BJ (cell line): ENCODE data around the gene MUC6. TPM values are rescaled to one million over a fixed set of nuclear protein-coding genes. Genes with fewer than 3 reads are reported as not detected.

Experiments
- CTCF ChIA-PET: fragments of 350-600 bp; formaldehyde crosslinking; extraction: SDS; loops from one replicate; lab custom pipeline; 2021; ENCODE audit warnings: antibody characterized with exemption, inconsistent platforms; lab: Yijun Ruan, JAX
- POLR2A ChIA-PET: fragments of 300-600 bp; sonication (Branson Sonifier 250); formaldehyde crosslinking; extraction: SDS; loops from one replicate; lab custom pipeline; 2021; ENCODE audit warnings: antibody characterized with exemption; lab: Charles Lee
- DNase-seq: peaks from one replicate; pipeline ENCODE4 v3.0.0-alpha.2; 2011; ENCODE audit warnings: low read depth
- H3K27me3 ChIP-seq: 2 replicates; pipeline ENCODE4 v1.6.0; 2011; ENCODE audit warnings: low read length; ENCODE audit not compliant: control insufficient read depth, insufficient read depth
- H3K36me3 ChIP-seq: 2 replicates; pipeline ENCODE4 v1.5.1; 2011; ENCODE audit warnings: low read length; ENCODE audit not compliant: control insufficient read depth, insufficient read depth
- H3K4me3 ChIP-seq: 2 replicates; pipeline ENCODE4 v1.5.1; 2011; ENCODE audit warnings: low read depth, mild to moderate bottlenecking, control low read depth, low read length
- polyA plus RNA-seq: library from polyadenylated mRNA; depleted of rRNA; stranded (reverse); fragments of >200 nt; gene quantifications from 2 replicates; pipeline ENCODE4 v1.2.3, GENCODE V29; 2011
- TF ChIP-seq, protein P1 (sequence below): IDR thresholded peaks from 2 replicates; pipeline ENCODE4 v1.5.1; 2011; ENCODE audit warnings: low read depth, mild to moderate bottlenecking, control low read depth, inconsistent platforms, low read length, moderate library complexity; ENCODE audit not compliant: insufficient read depth

MUC6 gene
- polyA plus RNA-seq, 1 experiment = not detected

DNA sequence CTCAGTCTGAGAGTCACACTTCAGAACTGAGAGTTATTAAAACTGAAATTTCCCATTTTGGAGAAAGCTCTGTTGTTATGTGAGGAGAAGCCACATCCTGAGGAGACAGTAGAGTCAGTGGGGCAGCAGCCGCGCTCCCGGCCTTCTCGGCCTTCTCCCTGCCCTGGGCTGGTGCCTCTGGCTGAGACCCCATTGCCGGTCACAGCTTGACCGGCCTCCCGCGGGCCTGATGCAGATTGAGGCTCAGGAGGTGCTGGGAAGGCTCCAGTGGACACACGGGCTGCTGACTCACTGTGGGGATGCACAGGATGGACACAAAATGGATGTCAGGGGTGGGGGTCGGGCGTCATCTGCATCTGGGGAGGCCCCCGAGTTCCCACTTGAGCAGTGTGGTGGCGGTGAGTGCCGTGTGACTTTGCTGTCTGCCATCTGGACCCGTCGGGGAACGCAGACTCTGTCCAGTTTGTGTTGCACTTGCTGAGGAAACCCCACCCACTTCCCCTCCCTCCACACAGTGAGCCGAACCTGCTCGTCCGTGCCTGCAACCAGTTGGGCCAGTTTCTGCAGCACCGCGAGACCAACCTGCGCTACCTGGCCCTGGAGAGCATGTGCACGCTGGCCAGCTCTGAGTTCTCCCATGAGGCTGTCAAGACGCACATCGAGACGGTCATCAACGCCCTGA lies 50.1 kb downstream of the MUC6 start:
- TF ChIP-seq, protein P1, sequence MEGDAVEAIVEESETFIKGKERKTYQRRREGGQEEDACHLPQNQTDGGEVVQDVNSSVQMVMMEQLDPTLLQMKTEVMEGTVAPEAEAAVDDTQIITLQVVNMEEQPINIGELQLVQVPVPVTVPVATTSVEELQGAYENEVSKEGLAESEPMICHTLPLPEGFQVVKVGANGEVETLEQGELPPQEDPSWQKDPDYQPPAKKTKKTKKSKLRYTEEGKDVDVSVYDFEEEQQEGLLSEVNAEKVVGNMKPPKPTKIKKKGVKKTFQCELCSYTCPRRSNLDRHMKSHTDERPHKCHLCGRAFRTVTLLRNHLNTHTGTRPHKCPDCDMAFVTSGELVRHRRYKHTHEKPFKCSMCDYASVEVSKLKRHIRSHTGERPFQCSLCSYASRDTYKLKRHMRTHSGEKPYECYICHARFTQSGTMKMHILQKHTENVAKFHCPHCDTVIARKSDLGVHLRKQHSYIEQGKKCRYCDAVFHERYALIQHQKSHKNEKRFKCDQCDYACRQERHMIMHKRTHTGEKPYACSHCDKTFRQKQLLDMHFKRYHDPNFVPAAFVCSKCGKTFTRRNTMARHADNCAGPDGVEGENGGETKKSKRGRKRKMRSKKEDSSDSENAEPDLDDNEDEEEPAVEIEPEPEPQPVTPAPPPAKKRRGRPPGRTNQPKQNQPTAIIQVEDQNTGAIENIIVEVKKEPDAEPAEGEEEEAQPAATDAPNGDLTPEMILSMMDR = no peak
- Histone ChIP-seq H3K4me3 (no peak overlapping the region), H3K36me3 (peaks cover 59% of the 10 kb centered on the region), H3K27me3 (no peaks in the 10 kb centered on the region)
- CTCF ChIA-PET = interaction anchor here (1.2 kb wide), 1 partner anchor 21 kb away, joined by 5 read pairs; no protein-coding TSS in a partner anchor
- POLR2A ChIA-PET = no interaction called here
- no peak for DNase-seq

DNA sequence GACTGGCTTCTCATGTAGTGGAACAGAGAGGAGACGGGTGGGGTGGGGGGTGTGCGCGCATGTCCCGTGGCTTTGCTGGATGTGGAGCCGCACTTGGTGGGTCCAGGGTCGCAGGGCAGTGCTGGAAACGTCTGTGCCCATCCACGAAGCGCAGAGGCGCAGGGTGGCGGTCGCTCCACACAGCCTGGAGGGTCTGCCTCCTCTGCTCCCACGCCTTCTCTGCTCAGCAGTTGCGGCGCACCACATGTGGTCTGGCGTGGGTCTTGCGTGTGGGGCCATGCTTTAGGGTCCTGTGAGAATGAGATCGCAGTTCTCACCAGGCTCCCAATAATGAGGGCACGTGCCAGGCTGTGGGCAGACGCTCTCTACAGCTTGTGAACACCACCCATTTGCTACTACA lies 50.7 kb downstream of the MUC6 start:
- H3K36me3 ChIP-seq = peaks cover 59% of the 10 kb centered on the region
- no peak overlapping the region for H3K4me3 ChIP-seq
- CTCF ChIA-PET = interaction anchor here (1.2 kb wide), 1 partner anchor 21 kb away, joined by 5 read pairs; no protein-coding TSS in a partner anchor
- POLR2A ChIA-PET = no interaction called here
- DNase-seq = no peak
- TF ChIP-seq, protein P1 = no peak
- H3K27me3 ChIP-seq = no peaks in the 10 kb centered on the region

DNA sequence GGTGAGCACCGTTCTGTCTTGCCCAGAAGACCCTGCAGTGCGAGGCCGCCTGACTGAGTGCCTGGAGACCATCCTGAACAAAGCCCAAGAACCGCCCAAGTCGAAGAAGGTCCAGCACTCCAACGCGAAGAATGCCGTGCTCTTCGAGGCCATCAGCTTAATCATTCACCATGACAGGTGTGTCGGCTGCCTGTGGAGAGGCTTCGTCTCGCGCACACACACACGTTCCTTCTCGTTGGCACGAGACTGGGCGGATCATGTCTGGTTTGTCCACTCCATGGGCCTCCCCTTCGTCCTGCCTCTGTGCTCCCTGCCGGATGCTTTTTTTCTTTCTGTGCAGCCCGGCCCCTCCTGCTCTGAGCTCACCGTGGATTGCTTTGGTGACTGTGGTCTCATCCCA lies 51.1 kb downstream of the MUC6 start:
- no peak for DNase-seq
- ChIA-PET POLR2A (no interaction called here), CTCF (interaction anchor here (1.2 kb wide), 1 partner anchor 22 kb away, joined by 5 read pairs; no protein-coding TSS in a partner anchor)
- Histone ChIP-seq H3K4me3 (no peak overlapping the region), H3K27me3 (no peaks in the 10 kb centered on the region), H3K36me3 (peaks cover 62% of the 10 kb centered on the region)
- TF ChIP-seq, protein P1 = no peak

DNA sequence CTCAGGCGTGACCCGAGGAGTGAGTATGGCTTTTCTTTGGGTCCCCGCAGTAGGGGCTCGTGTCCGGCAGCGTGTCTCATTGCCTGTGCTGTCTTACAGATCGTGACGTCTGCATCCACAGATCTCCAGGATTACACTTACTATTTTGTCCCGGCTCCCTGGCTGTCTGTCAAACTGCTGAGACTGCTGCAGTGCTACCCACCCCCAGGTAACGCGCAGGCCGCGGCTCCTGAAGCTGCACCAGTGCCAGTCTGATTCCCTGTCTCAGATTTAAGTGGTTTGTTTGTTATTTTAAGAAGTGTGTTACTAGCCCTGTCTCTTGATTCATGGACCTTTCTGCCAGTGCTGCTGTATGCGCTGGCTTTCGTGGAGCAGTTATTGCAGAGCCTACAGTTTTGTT lies 52.0 kb downstream of the MUC6 start:
- no peak for DNase-seq
- no peaks in the 10 kb centered on the region for H3K27me3 ChIP-seq
- peaks cover 54% of the 10 kb centered on the region for H3K36me3 ChIP-seq
- ChIA-PET CTCF (no interaction called here), POLR2A (no interaction called here)
- no peak overlapping the region for H3K4me3 ChIP-seq
- TF ChIP-seq, protein P1 = no peak

DNA sequence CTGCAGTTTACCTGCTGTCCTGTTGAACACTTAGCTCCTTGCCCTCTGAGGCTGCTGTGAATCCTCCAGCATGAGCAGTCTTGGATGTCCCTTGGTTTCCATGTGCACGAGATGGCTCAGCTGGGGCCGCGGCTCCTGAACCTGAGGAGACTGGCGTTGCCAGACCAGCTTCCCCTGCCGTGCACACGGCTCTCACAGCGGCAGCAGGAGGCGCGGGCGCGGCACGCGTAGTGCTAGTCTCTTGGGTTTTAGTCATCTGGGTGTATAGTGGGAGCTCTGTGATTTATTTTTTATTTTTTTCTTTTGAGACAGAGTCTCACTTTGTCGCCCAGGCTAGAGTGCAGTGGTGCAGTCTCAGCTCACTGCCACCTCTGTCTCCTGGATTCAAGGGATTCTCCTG lies 54.8 kb downstream of the MUC6 start:
- DNase-seq = no peak
- H3K36me3 ChIP-seq = peaks cover 45% of the 10 kb centered on the region
- no peak overlapping the region for H3K4me3 ChIP-seq
- H3K27me3 ChIP-seq = no peaks in the 10 kb centered on the region
- ChIA-PET CTCF (no interaction called here), POLR2A (no interaction called here)
- TF ChIP-seq, protein P1 = no peak
